HL-60 (cell line): Measurements from ENCODE around the gene RASSF1.

Experiments used
- GABPA ChIP-seq: IDR thresholded peaks from 2 replicates; pipeline ENCODE4 v1.6.1; 2012; ENCODE audit warnings: low read depth
- POLR2AphosphoS5 ChIP-seq: IDR thresholded peaks from 2 replicates; pipeline ENCODE4 v1.6.1; 2012; ENCODE audit warnings: low read depth
- SPI1 ChIP-seq: IDR thresholded peaks from 2 replicates; pipeline ENCODE4 v1.6.1; 2012; ENCODE audit warnings: low read depth, mild to moderate bottlenecking, borderline replicate concordance
- TF ChIP-seq, protein P1 (sequence below): IDR thresholded peaks from one replicate; pipeline ENCODE4 v1.5.1; 2011; ENCODE audit warnings: low read length, control low read depth, inconsistent platforms; ENCODE audit not compliant: insufficient read depth
- TF ChIP-seq, protein P2 (sequence below): IDR thresholded peaks from 2 replicates; pipeline ENCODE4 v1.6.1; 2012; ENCODE audit warnings: low read depth; ENCODE audit not compliant: insufficient replicate concordance

GRCh38 chr3:50385754-50386153 is 45.1 kb upstream of the RASSF1 start:
- TF ChIP-seq, protein P1, sequence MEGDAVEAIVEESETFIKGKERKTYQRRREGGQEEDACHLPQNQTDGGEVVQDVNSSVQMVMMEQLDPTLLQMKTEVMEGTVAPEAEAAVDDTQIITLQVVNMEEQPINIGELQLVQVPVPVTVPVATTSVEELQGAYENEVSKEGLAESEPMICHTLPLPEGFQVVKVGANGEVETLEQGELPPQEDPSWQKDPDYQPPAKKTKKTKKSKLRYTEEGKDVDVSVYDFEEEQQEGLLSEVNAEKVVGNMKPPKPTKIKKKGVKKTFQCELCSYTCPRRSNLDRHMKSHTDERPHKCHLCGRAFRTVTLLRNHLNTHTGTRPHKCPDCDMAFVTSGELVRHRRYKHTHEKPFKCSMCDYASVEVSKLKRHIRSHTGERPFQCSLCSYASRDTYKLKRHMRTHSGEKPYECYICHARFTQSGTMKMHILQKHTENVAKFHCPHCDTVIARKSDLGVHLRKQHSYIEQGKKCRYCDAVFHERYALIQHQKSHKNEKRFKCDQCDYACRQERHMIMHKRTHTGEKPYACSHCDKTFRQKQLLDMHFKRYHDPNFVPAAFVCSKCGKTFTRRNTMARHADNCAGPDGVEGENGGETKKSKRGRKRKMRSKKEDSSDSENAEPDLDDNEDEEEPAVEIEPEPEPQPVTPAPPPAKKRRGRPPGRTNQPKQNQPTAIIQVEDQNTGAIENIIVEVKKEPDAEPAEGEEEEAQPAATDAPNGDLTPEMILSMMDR, result no peak
- TF ChIP-seq POLR2AphosphoS5 (no peak), SPI1 (no peak), GABPA (no peak)
- TF ChIP-seq, protein P2, sequence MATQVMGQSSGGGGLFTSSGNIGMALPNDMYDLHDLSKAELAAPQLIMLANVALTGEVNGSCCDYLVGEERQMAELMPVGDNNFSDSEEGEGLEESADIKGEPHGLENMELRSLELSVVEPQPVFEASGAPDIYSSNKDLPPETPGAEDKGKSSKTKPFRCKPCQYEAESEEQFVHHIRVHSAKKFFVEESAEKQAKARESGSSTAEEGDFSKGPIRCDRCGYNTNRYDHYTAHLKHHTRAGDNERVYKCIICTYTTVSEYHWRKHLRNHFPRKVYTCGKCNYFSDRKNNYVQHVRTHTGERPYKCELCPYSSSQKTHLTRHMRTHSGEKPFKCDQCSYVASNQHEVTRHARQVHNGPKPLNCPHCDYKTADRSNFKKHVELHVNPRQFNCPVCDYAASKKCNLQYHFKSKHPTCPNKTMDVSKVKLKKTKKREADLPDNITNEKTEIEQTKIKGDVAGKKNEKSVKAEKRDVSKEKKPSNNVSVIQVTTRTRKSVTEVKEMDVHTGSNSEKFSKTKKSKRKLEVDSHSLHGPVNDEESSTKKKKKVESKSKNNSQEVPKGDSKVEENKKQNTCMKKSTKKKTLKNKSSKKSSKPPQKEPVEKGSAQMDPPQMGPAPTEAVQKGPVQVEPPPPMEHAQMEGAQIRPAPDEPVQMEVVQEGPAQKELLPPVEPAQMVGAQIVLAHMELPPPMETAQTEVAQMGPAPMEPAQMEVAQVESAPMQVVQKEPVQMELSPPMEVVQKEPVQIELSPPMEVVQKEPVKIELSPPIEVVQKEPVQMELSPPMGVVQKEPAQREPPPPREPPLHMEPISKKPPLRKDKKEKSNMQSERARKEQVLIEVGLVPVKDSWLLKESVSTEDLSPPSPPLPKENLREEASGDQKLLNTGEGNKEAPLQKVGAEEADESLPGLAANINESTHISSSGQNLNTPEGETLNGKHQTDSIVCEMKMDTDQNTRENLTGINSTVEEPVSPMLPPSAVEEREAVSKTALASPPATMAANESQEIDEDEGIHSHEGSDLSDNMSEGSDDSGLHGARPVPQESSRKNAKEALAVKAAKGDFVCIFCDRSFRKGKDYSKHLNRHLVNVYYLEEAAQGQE, result no peak
